Measurements from ENCODE around the gene TMEM134.

TMEM134 gene

DNA sequence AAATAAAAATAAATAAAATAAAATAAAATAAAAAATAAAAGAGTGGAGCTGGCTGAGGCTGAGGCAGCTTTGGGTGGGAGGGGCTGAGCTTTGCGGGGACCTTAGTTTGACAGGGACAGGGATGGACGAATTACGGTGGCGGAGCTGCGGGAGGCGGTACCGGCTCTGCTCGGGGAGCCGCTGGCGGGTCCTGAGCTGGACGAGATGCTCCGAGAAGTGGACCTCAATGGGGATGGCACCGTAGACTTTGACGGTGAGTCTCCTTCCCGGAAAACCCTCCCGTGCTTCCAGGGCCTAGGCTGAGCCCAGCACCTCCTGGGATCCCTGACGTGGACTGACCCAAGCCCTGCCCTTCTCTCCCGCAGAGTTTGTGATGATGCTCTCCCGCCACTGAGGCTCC, 10.8 kb downstream of the TMEM134 start:
- FAIRE-seq: no peak
- TF ChIP-seq, protein P1, sequence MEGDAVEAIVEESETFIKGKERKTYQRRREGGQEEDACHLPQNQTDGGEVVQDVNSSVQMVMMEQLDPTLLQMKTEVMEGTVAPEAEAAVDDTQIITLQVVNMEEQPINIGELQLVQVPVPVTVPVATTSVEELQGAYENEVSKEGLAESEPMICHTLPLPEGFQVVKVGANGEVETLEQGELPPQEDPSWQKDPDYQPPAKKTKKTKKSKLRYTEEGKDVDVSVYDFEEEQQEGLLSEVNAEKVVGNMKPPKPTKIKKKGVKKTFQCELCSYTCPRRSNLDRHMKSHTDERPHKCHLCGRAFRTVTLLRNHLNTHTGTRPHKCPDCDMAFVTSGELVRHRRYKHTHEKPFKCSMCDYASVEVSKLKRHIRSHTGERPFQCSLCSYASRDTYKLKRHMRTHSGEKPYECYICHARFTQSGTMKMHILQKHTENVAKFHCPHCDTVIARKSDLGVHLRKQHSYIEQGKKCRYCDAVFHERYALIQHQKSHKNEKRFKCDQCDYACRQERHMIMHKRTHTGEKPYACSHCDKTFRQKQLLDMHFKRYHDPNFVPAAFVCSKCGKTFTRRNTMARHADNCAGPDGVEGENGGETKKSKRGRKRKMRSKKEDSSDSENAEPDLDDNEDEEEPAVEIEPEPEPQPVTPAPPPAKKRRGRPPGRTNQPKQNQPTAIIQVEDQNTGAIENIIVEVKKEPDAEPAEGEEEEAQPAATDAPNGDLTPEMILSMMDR (IDR thresholded peaks at IDR 0.05; ENCODE audit: insufficient read depth, missing control alignments): no peak

DNA sequence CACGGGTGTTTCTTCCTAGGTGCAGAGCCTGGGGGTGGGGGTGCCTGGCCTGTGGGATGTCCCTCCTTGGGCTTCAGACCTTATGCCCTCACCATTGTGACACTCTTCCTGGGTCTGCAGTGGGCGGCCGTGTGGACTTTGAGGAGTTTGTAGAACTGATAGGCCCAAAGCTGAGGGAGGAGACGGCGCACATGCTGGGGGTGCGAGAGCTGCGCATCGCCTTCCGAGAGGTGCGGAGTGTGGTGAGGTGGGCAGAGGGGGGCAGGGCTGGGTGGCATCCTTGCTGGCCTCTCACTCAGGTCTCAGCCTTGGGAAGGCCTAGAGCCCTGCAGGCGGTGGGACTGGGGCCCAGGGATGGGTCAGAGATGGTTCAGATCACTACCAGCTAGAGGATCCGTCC, 11.6 kb downstream of the TMEM134 start:
- DNase-seq (ENCODE audit: insufficient read length, low spot score) (no peak), FAIRE-seq (no peak)
- TF ChIP-seq, protein P1 (IDR thresholded peaks at IDR 0.05; ENCODE audit: insufficient read depth, missing control alignments): no peak

More for the DNA sequence above, 10.8 kb downstream of the TMEM134 start:
- no peak for DNase-seq (ENCODE audit: insufficient read length, low spot score)

- TF ChIP-seq, protein P1 (IDR thresholded peaks at IDR 0.05; ENCODE audit: insufficient read depth, missing control alignments): no peak
- DNase-seq (ENCODE audit: insufficient read length, low spot score) (no peak), FAIRE-seq (no peak)
Observed at GRCh38 chr11:67456068-67456705, 12.9 kb downstream of the TMEM134 start.

GRCh38 chr11:67455054-67455453, 14.0 kb downstream of the TMEM134 start, which contains the start of gene CABP4:
Gene CABP4 (plus strand): TSS chr11:67455354. CDS start chr11:67455424, 70 bp downstream.
- DNase-seq (ENCODE audit: insufficient read length, low spot score) (no peak), FAIRE-seq (no peak)
- TF ChIP-seq, protein P1 (IDR thresholded peaks at IDR 0.05; ENCODE audit: insufficient read depth, missing control alignments): no peak

- DNase-seq (ENCODE audit: insufficient read length, low spot score) (no peak), FAIRE-seq (no peak)
- TF ChIP-seq, protein P1 (IDR thresholded peaks at IDR 0.05; ENCODE audit: insufficient read depth, missing control alignments): no peak
Observed at GRCh38 chr11:67453816-67454732, 15.0 kb downstream of the TMEM134 start.

- DNase-seq (ENCODE audit: insufficient read length, low spot score) (no peak), FAIRE-seq (no peak)
- TF ChIP-seq, protein P1 (IDR thresholded peaks at IDR 0.05; ENCODE audit: insufficient read depth, missing control alignments): no peak
Observed at GRCh38 chr11:67452141-67452952, 16.7 kb downstream of the TMEM134 start, which contains the start of gene GPR152. Gene GPR152 (minus strand): TSS chr11:67452729. CDS start chr11:67452724, 5 bp downstream.

All from D721Med (cell line).